ENCODE data around the gene CCDC88B.

Gene CCDC88B

DNA sequence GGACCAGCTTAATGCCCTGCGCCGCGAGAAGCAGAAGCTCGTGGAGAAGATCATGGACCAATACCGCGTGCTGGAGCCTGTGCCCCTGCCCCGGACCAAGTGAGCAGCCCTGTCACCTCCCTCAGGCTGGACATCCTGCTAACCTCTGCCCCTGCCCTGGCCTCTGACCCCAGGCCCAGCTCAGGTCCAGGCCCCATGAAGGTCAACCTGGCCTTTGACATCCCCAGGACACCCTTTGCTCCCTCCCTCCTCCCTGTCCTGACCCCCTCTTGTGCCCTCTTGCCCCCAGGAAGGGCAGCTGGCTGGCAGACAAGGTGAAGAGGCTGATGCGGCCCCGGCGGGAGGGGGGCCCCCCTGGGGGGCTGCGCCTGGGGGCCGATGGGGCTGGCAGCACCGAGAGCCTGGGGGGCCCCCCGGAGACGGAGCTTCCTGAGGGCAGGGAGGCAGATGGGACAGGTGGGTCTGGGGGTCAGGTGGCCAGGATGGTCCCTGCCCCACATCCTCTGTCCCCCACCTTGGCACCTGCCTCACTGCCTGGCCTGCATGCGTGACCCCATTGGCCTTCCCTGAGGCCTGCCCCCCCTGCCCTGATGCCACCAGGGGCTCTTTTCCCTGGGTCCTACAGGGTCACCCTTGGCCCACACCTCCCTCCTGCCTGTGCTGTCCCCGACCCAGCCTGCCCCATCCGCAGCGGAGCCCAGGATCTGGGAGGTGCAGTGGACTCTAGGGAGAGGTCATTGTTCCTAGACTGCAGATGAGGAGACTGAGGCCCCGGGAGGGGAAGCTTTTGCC lies 13.9 kb downstream of the CCDC88B start:
- Mint-ChIP-seq H3K4me3 (no peak overlapping the region), H3K27me3 (ENCODE audit: low read depth) (no peaks in the 10 kb centered on the region), H3K36me3 (ENCODE audit: low read depth) (peaks cover 8% of the 10 kb centered on the region), H3K9me3 (no peaks in the 10 kb centered on the region), H3K4me1 (ENCODE audit: low read depth) (peaks cover 10% of the 10 kb centered on the region), H3K27ac (no peak overlapping the region)

DNA sequence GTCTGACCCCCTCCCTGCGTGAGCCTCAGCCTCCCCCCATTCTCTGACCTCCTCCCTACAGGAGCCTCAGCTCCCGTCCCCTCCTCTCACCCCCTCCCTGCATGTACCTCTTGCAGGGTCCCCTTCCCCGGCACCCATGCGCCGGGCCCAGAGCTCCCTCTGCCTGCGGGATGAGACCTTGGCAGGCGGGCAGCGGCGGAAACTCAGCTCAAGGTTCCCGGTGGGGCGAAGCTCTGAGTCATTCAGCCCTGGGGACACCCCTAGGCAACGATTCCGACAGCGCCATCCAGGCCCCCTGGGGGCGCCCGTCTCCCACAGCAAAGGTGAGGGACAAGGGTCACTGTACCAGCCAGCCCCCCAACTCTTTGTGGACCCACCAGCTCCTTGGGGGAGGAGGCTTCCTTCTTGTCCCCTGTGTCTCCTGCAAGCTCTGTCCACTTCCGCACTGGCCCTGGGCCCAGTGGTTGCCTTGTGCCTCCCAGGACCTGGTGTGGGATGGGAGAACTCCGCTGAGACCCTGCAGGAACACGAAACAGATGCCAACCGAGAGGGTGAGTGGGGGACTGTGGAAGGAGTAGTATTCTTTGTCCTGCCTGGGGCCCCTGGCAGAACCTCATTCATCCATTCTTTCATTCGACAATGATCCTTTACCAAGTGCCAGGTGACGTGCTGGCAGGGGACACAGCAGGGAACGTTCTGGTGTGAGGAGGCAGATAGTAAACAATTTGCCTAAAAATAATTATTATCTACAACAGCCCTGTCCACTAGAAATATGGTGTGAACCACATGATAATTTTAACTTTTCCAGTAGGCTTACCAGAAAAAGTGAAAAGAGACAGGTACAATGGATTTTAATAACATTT lies 15.3 kb downstream of the CCDC88B start:
- H3K4me3 Mint-ChIP-seq = no peak overlapping the region
- H3K9me3 Mint-ChIP-seq = no peaks in the 10 kb centered on the region
- H3K27ac Mint-ChIP-seq = no peak overlapping the region
- H3K27me3 Mint-ChIP-seq (ENCODE audit: low read depth) = no peaks in the 10 kb centered on the region
- peaks cover 19% of the 10 kb centered on the region for H3K4me1 Mint-ChIP-seq (ENCODE audit: low read depth)
- peaks cover 9% of the 10 kb centered on the region for H3K36me3 Mint-ChIP-seq (ENCODE audit: low read depth)

GRCh38 chr11:64356498-64357411 lies 16.8 kb downstream of the CCDC88B start:
- peaks cover 14% of the 10 kb centered on the region for H3K36me3 Mint-ChIP-seq (ENCODE audit: low read depth)
- peak overlapping the region; percentile 52 for H3K27ac Mint-ChIP-seq
- H3K4me1 Mint-ChIP-seq (ENCODE audit: low read depth) = peaks cover 24% of the 10 kb centered on the region
- H3K27me3 Mint-ChIP-seq (ENCODE audit: low read depth) = no peaks in the 10 kb centered on the region
- peak overlapping the region; percentile 56 for H3K4me3 Mint-ChIP-seq
- no peaks in the 10 kb centered on the region for H3K9me3 Mint-ChIP-seq

DNA sequence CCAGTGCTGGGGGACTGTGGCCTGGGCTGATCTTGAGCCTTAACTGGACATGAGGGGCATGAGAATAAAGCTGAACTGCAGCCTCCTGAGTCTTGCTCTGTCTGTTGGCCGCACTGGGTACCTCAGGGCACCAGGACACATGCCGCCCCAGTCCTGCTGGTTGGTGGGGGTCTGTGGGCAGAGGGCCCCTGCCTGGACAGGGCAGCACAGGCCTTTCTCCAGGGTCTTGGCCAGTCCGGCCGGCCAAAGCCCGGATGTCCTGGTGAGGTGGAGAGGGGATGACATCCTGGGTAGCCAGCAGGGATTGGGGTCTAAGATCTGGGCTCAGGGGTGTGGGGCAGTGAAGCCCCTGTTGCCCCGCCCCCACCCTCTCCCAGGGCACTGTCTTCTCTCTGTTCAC lies 17.4 kb downstream of the CCDC88B start:
- Mint-ChIP-seq H3K9me3 (no peaks in the 10 kb centered on the region), H3K36me3 (ENCODE audit: low read depth) (peaks cover 20% of the 10 kb centered on the region), H3K27ac (peak overlapping the region; percentile 77), H3K4me3 (peak overlapping the region; percentile 75), H3K4me1 (ENCODE audit: low read depth) (peaks cover 27% of the 10 kb centered on the region), H3K27me3 (ENCODE audit: low read depth) (no peaks in the 10 kb centered on the region)

DNA sequence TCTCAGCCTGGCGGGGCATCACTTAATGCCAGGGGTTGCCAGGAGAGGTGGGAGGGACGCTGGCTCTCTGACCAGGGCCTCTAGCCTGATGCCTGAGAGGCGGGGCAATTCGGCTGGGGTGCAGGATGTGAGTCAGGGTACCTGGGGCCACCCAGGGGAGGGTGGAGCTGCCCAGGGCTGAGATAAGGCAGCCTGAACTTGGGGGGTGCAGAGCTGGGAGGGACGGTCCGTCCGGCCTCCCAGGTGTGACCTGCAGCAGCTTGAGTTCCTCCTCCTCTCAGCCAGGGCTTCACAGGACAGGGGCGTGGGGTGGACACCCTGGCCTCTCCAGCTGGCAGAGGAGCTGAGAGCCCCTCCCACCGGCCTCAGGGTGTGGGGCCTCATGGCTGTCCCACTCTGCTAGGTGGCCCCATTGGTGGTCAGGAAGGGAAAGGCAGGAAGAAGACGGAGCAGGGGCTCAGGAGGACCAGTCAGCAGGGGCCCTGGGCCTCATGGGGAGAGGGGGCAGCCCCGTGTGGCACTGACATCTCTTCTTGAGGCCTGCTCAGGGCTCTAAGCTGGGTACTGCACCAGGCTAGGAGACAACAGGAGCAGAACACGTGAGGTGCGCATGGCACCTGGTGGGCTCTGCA lies 18.0 kb downstream of the CCDC88B start:
- Mint-ChIP-seq H3K27me3 (ENCODE audit: low read depth) (no peaks in the 10 kb centered on the region), H3K9me3 (no peaks in the 10 kb centered on the region), H3K4me3 (peak overlapping the region; percentile 75), H3K4me1 (ENCODE audit: low read depth) (peaks cover 27% of the 10 kb centered on the region), H3K27ac (peak overlapping the region; percentile 77), H3K36me3 (ENCODE audit: low read depth) (peaks cover 21% of the 10 kb centered on the region)

DNA sequence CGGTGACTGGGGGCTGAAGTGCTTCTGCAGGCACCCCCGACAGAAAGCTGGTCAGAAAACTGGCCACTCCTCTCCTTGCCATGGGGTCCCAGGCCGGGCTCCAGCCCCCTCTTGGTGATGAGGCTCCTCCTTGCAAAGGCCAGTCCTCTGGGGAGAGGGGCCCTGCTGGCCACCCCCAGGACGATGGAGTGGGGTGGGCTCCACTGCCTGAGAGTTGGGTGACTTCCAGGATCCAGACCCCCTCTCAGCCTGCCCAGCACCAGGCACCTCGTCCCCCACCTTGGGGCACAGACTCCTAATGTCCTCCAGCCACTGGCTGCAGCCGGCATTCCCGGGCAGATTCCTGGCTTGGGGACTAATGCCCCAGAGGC lies 18.5 kb downstream of the CCDC88B start:
- H3K27ac Mint-ChIP-seq = no peak overlapping the region
- peaks cover 21% of the 10 kb centered on the region for H3K36me3 Mint-ChIP-seq (ENCODE audit: low read depth)
- H3K4me1 Mint-ChIP-seq (ENCODE audit: low read depth) = peaks cover 27% of the 10 kb centered on the region
- no peaks in the 10 kb centered on the region for H3K9me3 Mint-ChIP-seq
- no peaks in the 10 kb centered on the region for H3K27me3 Mint-ChIP-seq (ENCODE audit: low read depth)
- peak overlapping the region; percentile 75 for H3K4me3 Mint-ChIP-seq

DNA sequence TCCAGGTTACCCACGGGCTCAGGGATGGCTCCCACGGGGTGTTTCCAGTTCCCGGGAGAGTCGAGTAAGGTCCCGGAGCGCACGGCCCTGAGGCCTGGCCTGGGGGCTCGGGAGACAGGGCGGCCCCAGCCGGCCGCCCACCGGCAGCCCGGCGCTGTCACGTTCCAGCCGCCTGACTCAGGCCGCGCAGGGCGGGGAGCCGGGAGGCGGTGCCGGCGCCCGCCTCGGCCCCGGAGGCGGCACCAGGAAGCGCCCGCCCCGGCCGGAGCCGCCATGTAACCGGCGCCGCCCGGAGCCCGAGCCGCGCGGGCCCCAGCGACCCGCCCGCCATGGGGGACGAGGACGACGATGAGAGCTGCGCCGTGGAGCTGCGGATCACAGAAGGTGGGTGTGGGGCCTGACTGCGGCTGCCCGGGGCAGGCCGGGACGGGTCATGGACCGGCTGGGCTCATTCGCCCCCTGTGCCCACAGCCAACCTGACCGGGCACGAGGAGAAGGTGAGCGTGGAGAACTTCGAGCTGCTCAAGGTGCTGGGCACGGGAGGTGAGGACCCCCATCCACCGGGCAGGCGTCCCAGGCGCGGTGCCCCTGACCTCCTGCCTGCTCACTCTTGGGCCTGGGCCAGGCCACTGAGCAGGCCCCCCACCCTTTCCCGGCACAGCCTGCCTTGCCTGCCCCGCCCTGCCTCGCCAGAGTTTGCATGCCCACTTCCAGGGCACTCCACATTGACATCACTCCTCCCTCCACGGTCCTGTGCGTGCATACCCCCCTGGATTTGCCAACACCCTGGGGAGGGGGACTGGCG lies 19.1 kb downstream of the CCDC88B start, which contains the start of gene RPS6KA4:
Gene RPS6KA4 (plus strand): TSS at position 256 of the 805 bp plus-strand sequence. CDS start 74 bp downstream, at position 330.
- peaks cover 24% of the 10 kb centered on the region for H3K36me3 Mint-ChIP-seq (ENCODE audit: low read depth)
- peak within 1 kb of the TSS; percentile 95 for H3K4me3 Mint-ChIP-seq
- no peaks in the 10 kb centered on the region for H3K27me3 Mint-ChIP-seq (ENCODE audit: low read depth)
- H3K9me3 Mint-ChIP-seq = no peaks in the 10 kb centered on the region
- H3K4me1 Mint-ChIP-seq (ENCODE audit: low read depth) = peaks cover 27% of the 10 kb centered on the region
- H3K27ac Mint-ChIP-seq = peak within 1 kb of the TSS; percentile 77

GRCh38 chr11:64359712-64360445 lies 19.9 kb downstream of the CCDC88B start:
- H3K27ac Mint-ChIP-seq = peak overlapping the region; percentile 74
- H3K36me3 Mint-ChIP-seq (ENCODE audit: low read depth) = peaks cover 28% of the 10 kb centered on the region
- no peaks in the 10 kb centered on the region for H3K9me3 Mint-ChIP-seq
- H3K4me1 Mint-ChIP-seq (ENCODE audit: low read depth) = peaks cover 30% of the 10 kb centered on the region
- H3K27me3 Mint-ChIP-seq (ENCODE audit: low read depth) = no peaks in the 10 kb centered on the region
- peak overlapping the region; percentile 95 for H3K4me3 Mint-ChIP-seq

- no peaks in the 10 kb centered on the region for H3K9me3 Mint-ChIP-seq
- peaks cover 28% of the 10 kb centered on the region for H3K36me3 Mint-ChIP-seq (ENCODE audit: low read depth)
- no peak overlapping the region for H3K27ac Mint-ChIP-seq
- H3K4me3 Mint-ChIP-seq = peak overlapping the region; percentile 95
- H3K27me3 Mint-ChIP-seq (ENCODE audit: low read depth) = no peaks in the 10 kb centered on the region
- peaks cover 30% of the 10 kb centered on the region for H3K4me1 Mint-ChIP-seq (ENCODE audit: low read depth)
These were observed 20.5 kb downstream of the CCDC88B start for GRCh38 chr11:64360448-64360921.

GRCh38 chr11:64361659-64362058 lies 21.7 kb downstream of the CCDC88B start:
- Mint-ChIP-seq H3K27me3 (ENCODE audit: low read depth) (no peaks in the 10 kb centered on the region), H3K4me3 (peak overlapping the region; percentile 51), H3K9me3 (no peaks in the 10 kb centered on the region), H3K4me1 (ENCODE audit: low read depth) (peaks cover 27% of the 10 kb centered on the region), H3K27ac (no peak overlapping the region), H3K36me3 (ENCODE audit: low read depth) (peaks cover 33% of the 10 kb centered on the region)

GRCh38 chr11:64362339-64362738 lies 22.3 kb downstream of the CCDC88B start:
- Mint-ChIP-seq H3K27ac (no peak overlapping the region), H3K4me3 (no peak overlapping the region), H3K36me3 (ENCODE audit: low read depth) (peaks cover 35% of the 10 kb centered on the region), H3K27me3 (ENCODE audit: low read depth) (no peaks in the 10 kb centered on the region), H3K4me1 (ENCODE audit: low read depth) (peaks cover 27% of the 10 kb centered on the region), H3K9me3 (no peaks in the 10 kb centered on the region)

- Mint-ChIP-seq H3K36me3 (ENCODE audit: low read depth) (peaks cover 34% of the 10 kb centered on the region), H3K27ac (no peak overlapping the region), H3K4me3 (no peak overlapping the region), H3K27me3 (ENCODE audit: low read depth) (no peaks in the 10 kb centered on the region), H3K4me1 (ENCODE audit: low read depth) (peaks cover 20% of the 10 kb centered on the region), H3K9me3 (no peaks in the 10 kb centered on the region)
These were observed 24.4 kb downstream of the CCDC88B start for GRCh38 chr11:64364435-64364834.

Data from T-helper 1 cell treated with Interleukin-12 subunit alpha and Interleukin-12 subunit beta and Interleukin-4 antibody, amounts not matched to agents 30 μg/mL and 1 μg/mL, for 36 hours (primary cell).